ENCODE results near the gene TM9SF2.
"Not testable (repeated sequence)": the region's sequence is repeated elsewhere in the genome, so short reads cannot be mapped to it uniquely, and the experiment has no call there.

TM9SF2 gene

DNA sequence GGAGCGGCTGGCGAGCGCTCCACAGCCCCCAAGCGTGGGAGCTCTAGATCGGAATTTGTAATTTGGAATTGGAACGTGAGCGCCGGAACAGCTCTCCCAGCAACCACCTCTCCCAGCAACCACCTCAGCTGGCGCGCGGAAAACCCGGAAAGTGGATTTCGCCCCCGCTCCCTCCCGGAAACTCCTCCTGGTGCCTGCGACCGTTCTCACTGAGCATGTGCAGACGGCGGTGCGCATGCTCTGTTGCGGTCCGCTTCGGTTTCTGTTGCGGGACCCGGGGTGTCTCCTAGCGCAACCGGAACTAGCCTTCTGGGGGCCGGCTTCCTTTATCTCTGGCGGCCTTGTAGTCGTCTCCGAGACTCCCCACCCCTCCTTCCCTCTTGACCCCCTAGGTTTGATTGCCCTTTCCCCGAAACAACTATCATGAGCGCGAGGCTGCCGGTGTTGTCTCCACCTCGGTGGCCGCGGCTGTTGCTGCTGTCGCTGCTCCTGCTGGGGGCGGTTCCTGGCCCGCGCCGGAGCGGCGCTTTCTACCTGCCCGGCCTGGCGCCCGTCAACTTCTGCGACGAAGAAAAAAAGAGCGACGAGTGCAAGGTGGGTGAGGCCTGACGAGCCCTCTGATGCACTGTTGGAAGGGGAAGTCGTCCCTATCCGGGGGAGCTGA, at the start of gene TM9SF2:
Gene TM9SF2 (plus strand): TSS at position 289 of the 664 bp plus-strand sequence. CDS start 135 bp downstream, at position 424.
- DNase-seq (ENCODE audit: low spot score): peak; percentile 98

- DNase-seq (ENCODE audit: low spot score): no peak
These were observed 46.6 kb upstream of the TM9SF2 start for GRCh38 chr13:99454518-99455183.

DNA sequence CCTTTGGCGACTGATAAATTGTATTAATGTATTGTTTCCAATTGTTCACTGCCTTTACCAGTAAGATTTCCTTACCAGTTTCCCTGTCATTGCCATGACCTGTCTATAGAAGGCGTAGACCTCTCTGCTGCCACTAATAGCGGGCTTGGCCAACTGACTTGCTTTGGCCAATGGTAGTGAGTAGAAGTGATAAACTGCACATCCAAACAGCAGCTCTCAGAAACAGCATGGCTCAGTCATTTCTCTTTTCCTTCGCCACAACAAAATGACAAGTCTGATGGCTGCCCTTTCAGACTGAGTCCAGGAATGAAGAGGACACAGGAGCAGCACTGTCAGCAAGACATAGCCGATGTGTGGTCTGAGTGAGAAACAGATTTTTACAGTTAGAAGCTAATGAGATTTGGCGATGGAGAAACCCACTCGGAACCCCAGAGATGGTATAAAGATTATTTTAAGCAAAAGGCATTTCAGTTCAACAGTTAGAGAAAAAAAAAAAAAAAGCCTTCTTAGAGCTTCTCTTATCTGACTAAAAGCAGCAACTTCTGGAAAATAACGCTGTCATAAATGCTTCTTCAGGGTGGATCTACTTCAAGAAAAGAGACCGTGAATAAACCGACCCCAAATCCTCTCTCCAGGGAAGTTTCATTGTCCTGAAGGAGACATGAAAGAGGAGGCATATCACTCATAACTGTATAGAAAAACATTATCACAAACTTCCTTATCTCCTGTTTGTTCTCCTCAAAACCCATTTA, 42.0 kb upstream of the TM9SF2 start:
- DNase-seq (ENCODE audit: low spot score): no peak

GRCh38 chr13:99460802-99461201, 40.5 kb upstream of the TM9SF2 start:
- DNase-seq (ENCODE audit: low spot score): not testable (repeated sequence)

DNA sequence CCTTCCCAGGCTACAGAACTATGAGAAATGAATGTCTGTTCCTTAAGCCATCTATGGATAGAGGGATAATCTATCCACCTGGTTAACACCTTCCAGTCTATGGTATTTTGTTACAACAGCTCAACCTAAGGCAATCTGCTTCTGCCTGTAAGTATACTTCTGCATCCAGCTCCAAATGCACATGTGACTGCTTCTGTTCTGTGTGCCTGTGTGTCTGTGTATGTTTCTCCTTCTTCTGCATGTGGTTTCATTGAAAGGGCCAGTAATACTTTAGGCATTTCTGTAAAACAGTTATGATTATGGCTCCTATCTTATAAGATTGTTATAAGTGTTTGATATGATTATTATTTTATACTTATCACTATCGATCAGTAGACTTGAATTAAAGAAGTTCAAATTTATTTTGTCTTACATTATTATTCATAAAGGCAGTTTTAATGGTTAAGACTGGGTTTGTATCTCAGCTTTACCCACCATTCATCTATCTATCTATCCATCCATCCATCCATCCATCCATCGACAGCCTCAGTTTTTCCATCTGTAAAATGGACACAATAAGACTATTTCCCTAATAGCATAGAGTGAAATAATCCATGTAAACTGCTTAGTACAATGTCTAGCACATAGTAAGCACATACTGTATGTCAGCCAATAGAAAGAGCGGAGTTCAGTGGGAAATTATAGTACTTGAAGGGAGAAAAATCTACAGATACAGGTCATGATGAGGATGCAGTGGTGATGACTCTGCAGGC, 37.5 kb upstream of the TM9SF2 start:
- no peak for DNase-seq (ENCODE audit: low spot score)

DNA sequence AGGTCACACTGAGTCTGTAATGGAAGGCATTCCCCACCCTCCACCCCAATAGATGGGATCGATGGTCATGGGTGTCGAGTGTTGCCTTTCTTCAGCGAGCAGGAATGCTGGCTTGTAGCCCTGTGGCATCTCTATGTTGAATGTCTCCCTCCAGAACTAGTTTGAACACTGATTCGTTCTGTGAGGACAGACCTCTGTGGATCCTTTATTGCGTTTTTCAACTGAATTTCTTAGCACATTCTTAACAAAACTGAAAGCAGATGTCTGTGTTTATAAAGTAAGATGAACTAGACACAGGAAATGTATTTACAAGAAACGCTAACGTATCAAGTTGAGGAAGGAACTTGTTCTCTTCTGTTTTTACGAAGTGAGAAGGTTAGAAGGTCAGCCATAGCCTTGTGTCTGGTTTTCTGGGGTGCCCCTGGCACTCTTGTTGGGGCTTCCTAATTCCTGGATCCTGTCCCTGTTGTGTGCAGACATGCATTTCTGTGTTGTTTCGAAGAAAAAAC, 36.8 kb upstream of the TM9SF2 start:
- no peak for DNase-seq (ENCODE audit: low spot score)

- DNase-seq (ENCODE audit: low spot score): no peak
These were observed 35.8 kb upstream of the TM9SF2 start for GRCh38 chr13:99465454-99465853.

DNA sequence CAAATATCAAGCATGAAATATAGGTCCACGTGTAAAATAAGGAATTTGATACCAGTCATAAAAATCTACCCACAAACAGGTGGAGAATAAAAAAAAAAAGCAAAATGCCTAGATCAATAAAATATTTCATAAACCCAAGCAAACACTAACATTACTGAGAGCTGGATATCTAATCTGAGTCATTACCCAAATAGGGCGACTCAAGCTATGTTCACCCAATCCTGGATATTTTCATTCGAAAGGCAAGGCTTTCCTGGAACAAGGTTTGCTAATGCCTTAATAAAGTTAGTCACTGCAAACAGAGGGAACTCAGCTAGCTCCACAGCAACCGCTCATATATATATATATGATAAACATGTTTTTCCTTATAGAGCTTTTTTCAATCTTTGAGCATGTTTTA, 33.5 kb upstream of the TM9SF2 start:
- DNase-seq (ENCODE audit: low spot score): peak; percentile 63

- DNase-seq (ENCODE audit: low spot score): no peak
These were observed 32.2 kb upstream of the TM9SF2 start for GRCh38 chr13:99469041-99469440.

GRCh38 chr13:99470027-99470426, 31.2 kb upstream of the TM9SF2 start:
- no peak for DNase-seq (ENCODE audit: low spot score)

DNA sequence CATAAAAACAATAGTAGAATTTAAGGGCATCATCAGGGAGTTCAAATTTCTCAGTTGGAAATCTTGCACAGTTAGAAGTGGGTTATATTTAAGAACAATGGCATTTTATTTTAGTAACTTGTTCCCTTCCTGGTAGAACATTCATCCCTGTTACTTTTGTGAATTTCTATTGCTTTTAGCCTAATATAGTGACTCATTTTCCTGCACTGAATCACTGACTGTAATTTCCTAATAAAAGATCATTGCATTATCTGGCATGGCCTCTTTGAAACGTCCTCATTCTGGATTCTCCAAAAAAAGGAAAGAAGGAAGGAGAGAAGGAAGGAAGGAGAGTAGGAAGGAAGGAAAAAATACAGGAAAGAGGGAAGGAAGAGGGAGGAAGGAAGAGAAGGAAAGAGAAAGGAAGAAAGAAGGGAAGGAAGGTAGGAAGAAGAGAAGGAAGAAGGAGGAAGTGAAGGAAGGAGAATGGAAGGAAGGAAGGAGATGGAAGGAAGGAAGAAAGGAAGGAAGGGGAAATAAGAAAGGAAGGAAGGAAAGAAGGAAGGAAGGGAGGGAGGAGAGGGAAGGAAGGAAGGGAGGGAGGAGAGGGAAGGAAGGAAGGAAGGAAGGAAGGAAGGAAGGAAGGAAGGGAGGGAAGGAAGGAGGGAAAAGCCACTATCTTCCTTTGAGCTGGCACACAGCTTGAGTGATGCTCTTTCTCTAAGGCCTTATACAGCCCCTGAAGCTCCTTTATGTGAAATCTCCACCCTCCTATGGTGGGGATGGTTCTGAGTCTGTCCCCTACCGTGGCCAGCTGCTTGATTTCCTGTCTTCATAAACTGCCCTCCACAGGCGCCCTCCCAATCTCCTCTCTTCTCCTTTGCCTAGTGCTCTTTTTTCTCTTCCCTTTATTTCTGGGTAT, 29.8 kb upstream of the TM9SF2 start:
- no peak for DNase-seq (ENCODE audit: low spot score)

DNA sequence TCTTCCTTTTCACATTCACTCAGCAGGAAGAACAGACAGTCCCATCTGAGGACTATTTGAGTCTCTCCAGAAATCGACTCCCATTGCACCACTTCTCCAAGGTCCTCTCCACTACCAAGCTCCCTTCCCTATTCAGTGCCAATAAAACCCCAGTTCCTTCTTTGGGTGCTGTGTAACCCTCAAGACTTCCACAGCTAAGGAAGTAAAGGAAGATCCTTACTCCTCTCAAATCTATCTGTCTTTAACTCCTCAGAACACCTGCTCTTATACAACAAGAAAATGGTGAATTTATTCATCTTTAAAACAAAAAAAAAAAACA, 29.2 kb upstream of the TM9SF2 start:
- no peak for DNase-seq (ENCODE audit: low spot score)

GRCh38 chr13:99473515-99473914, 27.8 kb upstream of the TM9SF2 start:
- DNase-seq (ENCODE audit: low spot score): no peak

GRCh38 chr13:99476648-99477047, 24.6 kb upstream of the TM9SF2 start:
- DNase-seq (ENCODE audit: low spot score): no peak

GRCh38 chr13:99477493-99477892, 23.8 kb upstream of the TM9SF2 start:
- DNase-seq (ENCODE audit: low spot score): no peak

DNA sequence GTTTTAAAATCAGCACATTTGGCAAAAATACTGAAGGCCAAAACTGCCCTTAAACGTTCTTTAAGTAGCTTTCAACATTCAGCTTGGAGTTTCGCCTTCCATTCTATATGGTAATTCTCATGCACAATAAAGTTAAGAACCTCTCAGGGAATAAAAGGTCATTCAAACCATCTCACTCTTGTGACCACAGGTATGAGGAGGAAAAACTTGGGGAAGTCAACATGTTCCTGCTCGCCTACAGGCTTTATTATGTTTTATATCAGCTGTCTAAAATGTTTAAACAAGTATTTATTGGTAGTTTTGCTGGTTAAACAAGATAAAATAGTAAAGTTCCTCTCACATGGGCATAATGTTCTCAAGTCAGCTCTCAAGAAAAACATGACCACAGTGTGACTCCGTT, 19.9 kb upstream of the TM9SF2 start:
- no peak for DNase-seq (ENCODE audit: low spot score)

GRCh38 chr13:99484473-99484872, 16.8 kb upstream of the TM9SF2 start:
- no peak for DNase-seq (ENCODE audit: low spot score)

DNA sequence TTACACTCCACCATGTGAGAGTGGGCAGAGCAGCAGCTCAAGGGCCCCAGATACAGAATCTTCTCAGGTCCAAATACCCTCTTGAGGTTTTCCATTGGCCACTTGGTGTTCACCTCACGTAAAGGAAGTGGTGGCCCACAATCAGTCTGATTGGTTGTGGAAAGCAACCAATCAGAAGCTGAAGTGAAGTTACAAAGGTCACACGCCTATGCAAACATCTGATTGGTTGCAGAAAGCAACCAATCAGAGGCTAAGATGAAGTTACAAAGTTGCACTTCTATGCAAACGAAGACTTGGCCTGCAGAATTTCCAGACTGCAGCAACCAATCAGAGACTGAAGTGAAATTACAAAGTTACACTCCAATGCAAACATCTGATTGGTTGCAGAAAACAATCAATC, 14.3 kb upstream of the TM9SF2 start:
- no peak for DNase-seq (ENCODE audit: low spot score)

DNA sequence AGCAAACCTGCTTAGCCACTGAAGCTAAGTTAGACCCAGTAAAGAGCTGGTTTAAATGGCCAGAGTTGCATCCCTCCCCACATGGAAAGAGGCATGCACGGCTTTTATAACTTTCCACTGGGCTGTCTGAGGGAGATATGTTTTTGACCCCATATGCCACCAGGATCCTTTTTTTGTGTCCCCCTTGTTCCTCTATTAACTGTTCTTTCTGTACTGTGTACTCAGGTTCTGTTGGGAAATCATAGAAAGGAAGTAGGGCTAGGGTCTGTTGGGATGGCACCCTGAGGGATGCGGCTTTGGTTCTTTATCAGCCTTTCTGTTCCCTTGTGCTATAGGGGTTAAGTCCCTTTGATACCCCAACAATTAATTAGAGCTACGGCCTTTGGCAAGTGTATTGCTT, 12.2 kb upstream of the TM9SF2 start:
- DNase-seq (ENCODE audit: low spot score): no peak

DNA sequence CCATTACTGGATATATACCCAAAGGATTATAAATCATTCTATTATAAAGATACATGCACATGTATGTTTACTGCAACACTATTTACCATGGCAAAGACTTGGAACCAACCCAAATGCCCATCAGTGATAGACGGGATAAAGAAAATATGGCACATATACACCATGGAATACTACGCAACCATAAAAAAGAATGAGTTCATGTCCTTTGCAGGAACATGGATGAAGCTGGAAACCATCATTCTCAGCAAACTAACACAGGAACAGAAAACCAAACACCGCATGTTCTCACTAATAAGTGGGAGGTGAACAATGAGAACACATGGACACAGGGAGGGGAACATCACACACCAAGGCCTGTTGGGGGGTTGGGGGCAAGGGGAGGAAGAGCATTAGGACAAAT, 9.5 kb upstream of the TM9SF2 start:
- DNase-seq (ENCODE audit: low spot score): not testable (repeated sequence)

GRCh38 chr13:99495466-99496183, 5.6 kb upstream of the TM9SF2 start:
- no peak for DNase-seq (ENCODE audit: low spot score)

Measured in hepatic stellate cell (primary cell).